Neural cell (in vitro differentiated cells): ENCODE results near the gene AK8. TPM values are rescaled to one million over a fixed set of nuclear protein-coding genes. Genes with fewer than 3 reads are reported as not detected.

ENCODE experiments used
- H2AFZ ChIP-seq: fragments of 200-600, 300-800 bp; sonication (generic), shearing (Covaris generic); 2 replicates; pipeline ENCODE4 v1.6.0; 2014; ENCODE audit warnings: low read depth, mild to moderate bottlenecking, antibody characterized with exemption, low read length, moderate library complexity
- H3F3A ChIP-seq: fragments of 200-600 bp; shearing (Covaris generic); 2 replicates; pipeline ENCODE4 v1.6.1; 2016; ENCODE audit warnings: mild to moderate bottlenecking, moderate library complexity, mixed read lengths, antibody characterized with exemption, low read length; ENCODE audit not compliant: insufficient read depth, poor library complexity, severe bottlenecking
- H3K27ac ChIP-seq: fragments of 200-600, 300-800 bp; sonication (generic), shearing (Covaris generic); 2 replicates; pipeline ENCODE4 v1.5.1; 2014; ENCODE audit warnings: mild to moderate bottlenecking, low read length, moderate library complexity
- H3K27me3 ChIP-seq: fragments of 300-800, 200-600 bp; sonication (generic), shearing (Covaris generic); 2 replicates; pipeline ENCODE4 v1.6.0; 2014; ENCODE audit warnings: mild to moderate bottlenecking, low read depth, low read length, moderate library complexity; ENCODE audit not compliant: insufficient read depth
- H3K36me3 ChIP-seq: fragments of 300-800, 200-600 bp; sonication (generic), shearing (Covaris generic); 2 replicates; pipeline ENCODE4 v1.5.1; 2014; ENCODE audit warnings: mild to moderate bottlenecking, antibody characterized with exemption, low read length, moderate library complexity; ENCODE audit not compliant: insufficient read depth
- H3K4me2 ChIP-seq: fragments of 300-800, 200-600 bp; sonication (generic), shearing (Covaris generic); 2 replicates; pipeline ENCODE4 v1.6.0; 2014; ENCODE audit warnings: mild to moderate bottlenecking, low read length
- H3K4me3 ChIP-seq: fragments of 300-800, 200-600 bp; sonication (generic), shearing (Covaris generic); 2 replicates; pipeline ENCODE4 v1.5.1; 2014; ENCODE audit warnings: mild to moderate bottlenecking, low read length, moderate library complexity
- H3K79me2 ChIP-seq: fragments of 200-600 bp; shearing (Covaris generic); replicated peaks from 2 replicates; pipeline ENCODE4 v1.6.0; 2014; ENCODE audit warnings: mild to moderate bottlenecking, low read length, moderate library complexity; ENCODE audit not compliant: insufficient read depth
- H3K9ac ChIP-seq: fragments of 300-800, 200-600 bp; sonication (generic), shearing (Covaris generic); 2 replicates; pipeline ENCODE4 v1.6.1; 2016; ENCODE audit warnings: mild to moderate bottlenecking, low read length, mixed read lengths
- H3K9me2 ChIP-seq: fragments of 200-600 bp; shearing (Covaris generic); 2 replicates; pipeline ENCODE4 v1.6.1; 2016; ENCODE audit warnings: mild to moderate bottlenecking, low read length, mixed read lengths; ENCODE audit not compliant: insufficient read depth
- H3K9me3 ChIP-seq: fragments of 200-600, 300-800 bp; sonication (generic), shearing (Covaris generic); 2 replicates; pipeline ENCODE4 v1.6.1; 2016; ENCODE audit warnings: mild to moderate bottlenecking, mixed run types, low read length, moderate library complexity, mixed read lengths
- H4K20me1 ChIP-seq: fragments of 200-600 bp; shearing (Covaris generic); 2 replicates; pipeline ENCODE4 v1.6.1; 2016; ENCODE audit warnings: mild to moderate bottlenecking, mixed run types; ENCODE audit not compliant: insufficient read depth
- EP300 ChIP-seq: fragments of 450-650 bp; conservative IDR thresholded peaks from 2 replicates; pipeline ENCODE4 v1.6.1; 2014; ENCODE audit warnings: antibody characterized with exemption, mild to moderate bottlenecking, moderate library complexity; ENCODE audit not compliant: poor library complexity, severe bottlenecking
- MXI1 ChIP-seq: fragments of 450-650 bp; conservative IDR thresholded peaks from 2 replicates; pipeline ENCODE4 v1.6.1; 2014; ENCODE audit warnings: antibody characterized with exemption, mild to moderate bottlenecking; ENCODE audit not compliant: poor library complexity, severe bottlenecking
- POLR2AphosphoS5 ChIP-seq: IDR thresholded peaks from 2 replicates; pipeline ENCODE4 v1.6.1; 2012
- RAD21 ChIP-seq: fragments of 450-650 bp; conservative IDR thresholded peaks from 2 replicates; pipeline ENCODE4 v1.6.1; 2014; ENCODE audit warnings: antibody characterized with exemption, mild to moderate bottlenecking, moderate library complexity
- SMC3 ChIP-seq: fragments of 450-650 bp; conservative IDR thresholded peaks from 2 replicates; pipeline ENCODE4 v1.6.1; 2014; ENCODE audit warnings: antibody characterized with exemption, mild to moderate bottlenecking, moderate library complexity; ENCODE audit not compliant: poor library complexity
- TAF1 ChIP-seq: IDR thresholded peaks from 2 replicates; pipeline ENCODE4 v1.6.1; 2012; ENCODE audit warnings: low read depth
- polyA plus RNA-seq: library from polyadenylated mRNA; depleted of rRNA; stranded (reverse); fragments of >200 nt; gene quantifications from 2 replicates; pipeline ENCODE4 v1.2.3, GENCODE V29; 2014
- TF ChIP-seq, protein P1 (sequence below): fragments of 450-650 bp; IDR thresholded peaks from 2 replicates; pipeline ENCODE4 v1.5.1; 2014; ENCODE audit warnings: antibody characterized with exemption, mild to moderate bottlenecking, moderate library complexity; ENCODE audit not compliant: poor library complexity, severe bottlenecking
- TF ChIP-seq, protein P2 (sequence below): IDR thresholded peaks from 2 replicates; pipeline ENCODE4 v1.6.1; 2012; ENCODE audit warnings: borderline replicate concordance

AK8 gene
- polyA plus RNA-seq, 1 donor from 2014 or later = 0.71 TPM

DNA sequence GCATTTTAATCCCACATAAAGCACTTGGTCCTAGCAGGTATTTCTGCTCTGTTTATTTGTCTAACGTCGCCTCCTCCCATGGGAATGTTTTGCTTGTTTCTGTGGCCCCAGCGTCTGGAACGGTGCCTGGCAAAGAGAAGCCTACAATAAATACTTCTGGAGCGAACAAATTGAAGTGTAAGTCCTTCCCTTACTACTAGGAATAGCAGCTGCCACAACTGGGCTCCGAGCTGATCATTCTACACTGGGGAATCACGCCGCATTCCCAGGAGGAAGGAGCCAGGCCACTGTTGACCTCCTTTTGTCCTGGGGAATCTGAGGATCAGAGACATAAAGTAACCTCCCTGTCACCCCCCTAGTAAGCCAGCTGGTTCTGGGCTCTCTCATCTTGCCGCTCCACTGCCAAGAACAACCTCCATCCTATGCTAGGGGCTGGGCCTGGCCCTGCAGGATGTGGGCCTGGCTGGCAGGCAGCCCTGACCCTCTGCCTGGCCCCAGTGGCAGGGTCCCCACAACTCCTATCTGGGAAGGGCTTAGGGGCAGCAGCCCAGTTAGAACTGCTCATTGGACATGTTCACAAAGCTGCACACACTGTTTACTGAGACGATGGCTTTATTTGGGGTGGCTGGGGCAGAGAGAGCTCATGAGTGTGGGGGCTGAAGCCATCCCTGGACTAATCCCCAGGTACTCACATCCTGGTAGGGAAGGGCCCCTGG, 125.0 kb downstream of the AK8 start:
- no peak overlapping the region for H3K27ac ChIP-seq
- H3K36me3 ChIP-seq = no peaks in the 10 kb centered on the region
- H3K27me3 ChIP-seq = no peaks in the 10 kb centered on the region
- H3F3A ChIP-seq = no peaks in the 10 kb centered on the region
- no peak overlapping the region for H2AFZ ChIP-seq
- no peaks in the 10 kb centered on the region for H4K20me1 ChIP-seq
- H3K9me2 ChIP-seq = no peaks in the 10 kb centered on the region
- no peak overlapping the region for H3K4me3 ChIP-seq
- H3K79me2 ChIP-seq = no peaks in the 10 kb centered on the region
- H3K9ac ChIP-seq = no peak overlapping the region
- H3K9me3 ChIP-seq = no peaks in the 10 kb centered on the region
- no peak overlapping the region for H3K4me2 ChIP-seq
- TF ChIP-seq TAF1 = no peak
- TF ChIP-seq, protein P1, sequence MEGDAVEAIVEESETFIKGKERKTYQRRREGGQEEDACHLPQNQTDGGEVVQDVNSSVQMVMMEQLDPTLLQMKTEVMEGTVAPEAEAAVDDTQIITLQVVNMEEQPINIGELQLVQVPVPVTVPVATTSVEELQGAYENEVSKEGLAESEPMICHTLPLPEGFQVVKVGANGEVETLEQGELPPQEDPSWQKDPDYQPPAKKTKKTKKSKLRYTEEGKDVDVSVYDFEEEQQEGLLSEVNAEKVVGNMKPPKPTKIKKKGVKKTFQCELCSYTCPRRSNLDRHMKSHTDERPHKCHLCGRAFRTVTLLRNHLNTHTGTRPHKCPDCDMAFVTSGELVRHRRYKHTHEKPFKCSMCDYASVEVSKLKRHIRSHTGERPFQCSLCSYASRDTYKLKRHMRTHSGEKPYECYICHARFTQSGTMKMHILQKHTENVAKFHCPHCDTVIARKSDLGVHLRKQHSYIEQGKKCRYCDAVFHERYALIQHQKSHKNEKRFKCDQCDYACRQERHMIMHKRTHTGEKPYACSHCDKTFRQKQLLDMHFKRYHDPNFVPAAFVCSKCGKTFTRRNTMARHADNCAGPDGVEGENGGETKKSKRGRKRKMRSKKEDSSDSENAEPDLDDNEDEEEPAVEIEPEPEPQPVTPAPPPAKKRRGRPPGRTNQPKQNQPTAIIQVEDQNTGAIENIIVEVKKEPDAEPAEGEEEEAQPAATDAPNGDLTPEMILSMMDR = no peak

DNA sequence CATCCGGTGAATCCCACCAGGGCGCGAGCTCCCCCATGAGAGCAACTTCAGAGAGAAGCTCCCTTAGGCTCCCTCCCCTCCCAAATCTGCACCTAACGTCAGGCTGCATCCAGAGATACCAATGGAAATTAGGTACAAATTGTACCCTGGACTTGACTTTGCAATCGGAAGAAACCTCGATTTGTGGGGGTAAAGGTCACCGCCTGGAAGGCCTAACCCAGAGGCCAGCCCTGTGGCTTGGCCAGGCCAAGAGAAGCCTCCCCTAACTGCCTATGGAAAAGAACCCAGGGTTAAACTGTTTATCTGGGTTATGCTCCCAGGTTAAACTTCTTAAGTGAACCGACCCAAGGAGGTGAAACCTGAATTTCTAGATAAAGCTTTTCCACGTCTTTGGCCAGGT, 127.4 kb downstream of the AK8 start:
- H4K20me1 ChIP-seq = no peaks in the 10 kb centered on the region
- no peak overlapping the region for H3K9ac ChIP-seq
- H3K36me3 ChIP-seq = no peaks in the 10 kb centered on the region
- H3K4me2 ChIP-seq = no peak overlapping the region
- no peaks in the 10 kb centered on the region for H3F3A ChIP-seq
- no peak overlapping the region for H2AFZ ChIP-seq
- H3K27ac ChIP-seq = no peak overlapping the region
- H3K79me2 ChIP-seq = no peaks in the 10 kb centered on the region
- no peak overlapping the region for H3K4me3 ChIP-seq
- H3K27me3 ChIP-seq = peaks cover 3% of the 10 kb centered on the region
- H3K9me2 ChIP-seq = no peaks in the 10 kb centered on the region
- no peaks in the 10 kb centered on the region for H3K9me3 ChIP-seq
- TF ChIP-seq SMC3 (no peak), EP300 (no peak), MXI1 (no peak), RAD21 (no peak), POLR2AphosphoS5 (no peak)
- TF ChIP-seq, protein P1 = no peak
- TF ChIP-seq, protein P2, sequence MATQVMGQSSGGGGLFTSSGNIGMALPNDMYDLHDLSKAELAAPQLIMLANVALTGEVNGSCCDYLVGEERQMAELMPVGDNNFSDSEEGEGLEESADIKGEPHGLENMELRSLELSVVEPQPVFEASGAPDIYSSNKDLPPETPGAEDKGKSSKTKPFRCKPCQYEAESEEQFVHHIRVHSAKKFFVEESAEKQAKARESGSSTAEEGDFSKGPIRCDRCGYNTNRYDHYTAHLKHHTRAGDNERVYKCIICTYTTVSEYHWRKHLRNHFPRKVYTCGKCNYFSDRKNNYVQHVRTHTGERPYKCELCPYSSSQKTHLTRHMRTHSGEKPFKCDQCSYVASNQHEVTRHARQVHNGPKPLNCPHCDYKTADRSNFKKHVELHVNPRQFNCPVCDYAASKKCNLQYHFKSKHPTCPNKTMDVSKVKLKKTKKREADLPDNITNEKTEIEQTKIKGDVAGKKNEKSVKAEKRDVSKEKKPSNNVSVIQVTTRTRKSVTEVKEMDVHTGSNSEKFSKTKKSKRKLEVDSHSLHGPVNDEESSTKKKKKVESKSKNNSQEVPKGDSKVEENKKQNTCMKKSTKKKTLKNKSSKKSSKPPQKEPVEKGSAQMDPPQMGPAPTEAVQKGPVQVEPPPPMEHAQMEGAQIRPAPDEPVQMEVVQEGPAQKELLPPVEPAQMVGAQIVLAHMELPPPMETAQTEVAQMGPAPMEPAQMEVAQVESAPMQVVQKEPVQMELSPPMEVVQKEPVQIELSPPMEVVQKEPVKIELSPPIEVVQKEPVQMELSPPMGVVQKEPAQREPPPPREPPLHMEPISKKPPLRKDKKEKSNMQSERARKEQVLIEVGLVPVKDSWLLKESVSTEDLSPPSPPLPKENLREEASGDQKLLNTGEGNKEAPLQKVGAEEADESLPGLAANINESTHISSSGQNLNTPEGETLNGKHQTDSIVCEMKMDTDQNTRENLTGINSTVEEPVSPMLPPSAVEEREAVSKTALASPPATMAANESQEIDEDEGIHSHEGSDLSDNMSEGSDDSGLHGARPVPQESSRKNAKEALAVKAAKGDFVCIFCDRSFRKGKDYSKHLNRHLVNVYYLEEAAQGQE = no peak
